ENCODE results near the gene PIGH. TPM values are rescaled to one million over a fixed set of nuclear protein-coding genes. Genes with fewer than 3 reads are reported as not detected.

PIGH gene
- total RNA-seq, 1 experiment from 2014 or later = 9.4 TPM

DNA sequence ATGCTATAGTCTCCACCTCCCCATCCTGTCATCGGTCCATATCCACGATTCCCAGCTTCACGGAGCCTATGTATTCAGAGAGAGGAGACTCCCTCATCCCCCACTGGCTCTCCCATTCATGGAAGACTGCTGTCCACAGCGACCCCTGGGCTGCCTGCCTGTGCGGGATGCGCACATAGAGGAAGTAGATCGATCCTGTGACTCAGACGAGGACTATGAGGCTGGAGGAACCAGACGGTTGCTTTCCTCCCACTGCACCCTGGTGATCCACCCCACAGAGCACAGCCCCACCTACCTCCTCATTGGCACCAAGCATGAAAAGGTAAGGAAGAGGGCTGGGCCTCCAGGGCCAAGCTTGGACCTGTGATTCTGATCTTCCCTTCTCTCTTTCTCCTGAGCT is 24.4 kb downstream of the PIGH start:
- no peaks in the 10 kb centered on the region for H3K27me3 ChIP-seq (ENCODE audit: insufficient read depth, low read length)
- H4K8ac ChIP-seq (replicated peaks; ENCODE audit: insufficient read length, low read depth, low read length) = no peak overlapping the region
- H2BK20ac ChIP-seq (ENCODE audit: low read depth, low read length, poor library complexity, severe bottlenecking) = no peak overlapping the region
- H3K4me1 ChIP-seq (ENCODE audit: insufficient read depth, low read length) = no peaks in the 10 kb centered on the region
- H3K9me3 ChIP-seq (ENCODE audit: control insufficient read depth, low read depth, low read length) = no peaks in the 10 kb centered on the region
- no peak overlapping the region for H2BK12ac ChIP-seq (ENCODE audit: insufficient read length, low read depth, low read length)
- H2AK5ac ChIP-seq (ENCODE audit: insufficient read length, low read length) = no peak overlapping the region
- no peak overlapping the region for H3K14ac ChIP-seq (ENCODE audit: insufficient read depth, low read length)
- no peak overlapping the region for H3K56ac ChIP-seq (ENCODE audit: insufficient read length, low read depth, low read length)
- no peak overlapping the region for H3K27ac ChIP-seq (ENCODE audit: insufficient read length, low read depth, low read length)
- no peak overlapping the region for H3K4me2 ChIP-seq (ENCODE audit: insufficient read depth, insufficient read length, low read length)
- Mint-ChIP-seq H3K27ac (no peak overlapping the region), H3K4me1 (peaks cover 2 to 3% of the 10 kb centered on the region in 2 experiments; a peak in 3 of 4 replicates), H3K9me3 (no peaks in the 10 kb centered on the region), H3K36me3 (ENCODE audit: insufficient read depth in 1 of 3, low read depth in 3 of 3) (peaks cover 5 to 55% (median 32%) of the 10 kb centered on the region in 3 experiments; a peak in 6 of 7 replicates), H3K4me3 (no peak overlapping the region), H3K27me3 (ENCODE audit: low read depth) (no peaks in the 10 kb centered on the region)
- H3K9ac ChIP-seq (ENCODE audit: extremely low read depth, insufficient read length, low read length) = no peak overlapping the region
- H2BK15ac ChIP-seq (ENCODE audit: low read depth, low read length) = no peak overlapping the region
- no peak overlapping the region for H4K5ac ChIP-seq (ENCODE audit: insufficient read length, low read depth, low read length)
- H4K91ac ChIP-seq (ENCODE audit: insufficient read length, low read depth, low read length) = no peak overlapping the region
- DNase-seq = no peak
- H3K23ac ChIP-seq (ENCODE audit: insufficient read length, low read depth, low read length) = no peak overlapping the region
- no peaks in the 10 kb centered on the region for H3K23me2 ChIP-seq (ENCODE audit: insufficient read length, low read depth, low read length, poor library complexity, severe bottlenecking)
- H3T11ph ChIP-seq (ENCODE audit: low read length) = no peak overlapping the region
- H2BK120ac ChIP-seq (ENCODE audit: low read depth, low read length, poor library complexity, severe bottlenecking) = no peak overlapping the region
- no peak overlapping the region for H3K4ac ChIP-seq (ENCODE audit: low read depth, low read length)
- H3K79me1 ChIP-seq (ENCODE audit: insufficient read depth, low read depth, low read length, poor library complexity, severe bottlenecking) = no peaks in the 10 kb centered on the region
- TF ChIP-seq, protein P1, sequence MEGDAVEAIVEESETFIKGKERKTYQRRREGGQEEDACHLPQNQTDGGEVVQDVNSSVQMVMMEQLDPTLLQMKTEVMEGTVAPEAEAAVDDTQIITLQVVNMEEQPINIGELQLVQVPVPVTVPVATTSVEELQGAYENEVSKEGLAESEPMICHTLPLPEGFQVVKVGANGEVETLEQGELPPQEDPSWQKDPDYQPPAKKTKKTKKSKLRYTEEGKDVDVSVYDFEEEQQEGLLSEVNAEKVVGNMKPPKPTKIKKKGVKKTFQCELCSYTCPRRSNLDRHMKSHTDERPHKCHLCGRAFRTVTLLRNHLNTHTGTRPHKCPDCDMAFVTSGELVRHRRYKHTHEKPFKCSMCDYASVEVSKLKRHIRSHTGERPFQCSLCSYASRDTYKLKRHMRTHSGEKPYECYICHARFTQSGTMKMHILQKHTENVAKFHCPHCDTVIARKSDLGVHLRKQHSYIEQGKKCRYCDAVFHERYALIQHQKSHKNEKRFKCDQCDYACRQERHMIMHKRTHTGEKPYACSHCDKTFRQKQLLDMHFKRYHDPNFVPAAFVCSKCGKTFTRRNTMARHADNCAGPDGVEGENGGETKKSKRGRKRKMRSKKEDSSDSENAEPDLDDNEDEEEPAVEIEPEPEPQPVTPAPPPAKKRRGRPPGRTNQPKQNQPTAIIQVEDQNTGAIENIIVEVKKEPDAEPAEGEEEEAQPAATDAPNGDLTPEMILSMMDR (conservative IDR thresholded peaks at IDR 0.05) = no peak
- H3K79me2 ChIP-seq (ENCODE audit: insufficient read depth, low read length) = no peaks in the 10 kb centered on the region
- no peak overlapping the region for H2BK5ac ChIP-seq (ENCODE audit: insufficient read length, low read length)
- no peak overlapping the region for H3K18ac ChIP-seq (ENCODE audit: insufficient read length, low read depth, low read length)
- no peaks in the 10 kb centered on the region for H4K20me1 ChIP-seq (ENCODE audit: control insufficient read depth, insufficient read depth, insufficient read length)
- H2AFZ ChIP-seq (ENCODE audit: low read length) = no peak overlapping the region
- no CpG with 5 or more reads among the region's 9 CpGs for WGBS (ENCODE audit: extremely low coverage, insufficient read length, low lambda C conversion rate)
